Skeletal muscle satellite cell (primary cell): ENCODE results near the gene DTX2.
A peak's percentile ranks its signal among the peaks of the same experiment; 100 is the strongest.
"Not testable (repeated sequence)": the region's sequence is repeated elsewhere in the genome, so short reads cannot be mapped to it uniquely, and the experiment has no call there.

ENCODE experiments used
- H3K27me3 ChIP-seq: 2 replicates; pipeline ENCODE4 v1.7.0; 2013; ENCODE audit warnings: low read length; ENCODE audit not compliant: control insufficient read depth, insufficient read depth
- H3K36me3 ChIP-seq: 2 replicates; pipeline ENCODE4 v1.7.0; 2013; ENCODE audit warnings: mild to moderate bottlenecking, control low read depth, low read length; ENCODE audit not compliant: insufficient read depth
- H3K4me1 ChIP-seq: 2 replicates; pipeline ENCODE4 v1.7.0; 2013; ENCODE audit warnings: low read length; ENCODE audit not compliant: control insufficient read depth, insufficient read depth
- H3K4me2 ChIP-seq: 2 replicates; pipeline ENCODE4 v1.7.0; 2013; ENCODE audit warnings: mild to moderate bottlenecking, low read length
- H3K4me3 ChIP-seq: 2 replicates; pipeline ENCODE4 v1.7.0; 2013; ENCODE audit warnings: low read length
- H3K9ac ChIP-seq: 2 replicates; pipeline ENCODE4 v1.7.0; 2013; ENCODE audit warnings: mild to moderate bottlenecking, low read depth, low read length, moderate library complexity
- H3K9me3 ChIP-seq: replicated peaks from 2 replicates; pipeline ENCODE4 v1.7.0; 2013; ENCODE audit warnings: mild to moderate bottlenecking, control low read depth, low read length

The DTX2 gene

DNA sequence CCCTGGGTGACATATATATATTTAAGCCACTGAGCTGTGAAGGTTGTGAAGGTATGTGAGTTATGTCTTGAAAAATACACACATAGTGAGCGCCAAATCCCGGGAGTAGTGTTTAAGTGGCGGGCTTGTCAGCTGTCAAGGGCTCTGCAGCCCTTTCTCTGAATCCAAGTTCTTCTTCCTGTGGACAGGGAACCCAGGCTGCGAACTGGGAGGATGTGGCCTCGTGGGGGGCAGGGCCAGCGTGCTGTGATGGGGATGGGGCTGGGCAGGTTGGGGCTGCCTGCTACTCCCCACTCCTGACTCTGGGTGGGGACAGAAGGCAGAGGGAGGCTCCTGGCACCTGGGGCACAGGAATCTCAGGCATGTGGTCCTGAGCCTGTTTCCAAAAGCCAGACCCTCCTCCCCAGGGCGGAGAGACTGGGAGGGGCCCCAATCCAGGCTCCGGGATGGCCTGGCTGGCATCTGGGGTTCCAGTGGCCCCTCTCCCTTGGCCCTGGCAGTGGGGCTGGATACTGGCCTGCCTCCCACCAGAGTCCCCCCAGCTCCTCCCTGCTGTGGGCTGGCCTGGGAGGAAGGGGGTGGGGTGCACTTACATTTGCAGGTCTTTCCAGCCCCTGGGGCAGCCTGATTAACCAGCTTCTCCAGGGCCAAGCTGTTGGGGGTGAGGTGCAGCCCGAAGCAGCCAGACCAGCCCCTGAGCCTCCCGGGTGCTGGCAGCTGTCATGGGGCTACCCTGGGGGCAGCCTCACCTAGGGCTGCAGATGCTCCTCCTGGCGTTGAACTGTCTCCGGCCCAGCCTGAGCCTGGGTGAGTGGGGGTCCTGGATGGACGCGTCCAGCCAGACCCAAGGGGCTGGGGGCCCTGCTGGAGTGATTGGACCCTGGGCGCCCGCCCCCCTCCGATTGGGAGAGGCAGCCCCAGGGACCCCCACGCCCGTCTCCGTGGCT, 48.7 kb downstream of the DTX2 start, which contains the start of gene UPK3B:
Gene UPK3B, plus strand, starts transcription at position 622 of the 947 bp plus-strand sequence. Its CDS starts 101 bp downstream, at position 723.
- Histone ChIP-seq H3K9ac (no peak within 1 kb of the TSS), H3K27me3 (no peaks in the 10 kb centered on the region)

DNA sequence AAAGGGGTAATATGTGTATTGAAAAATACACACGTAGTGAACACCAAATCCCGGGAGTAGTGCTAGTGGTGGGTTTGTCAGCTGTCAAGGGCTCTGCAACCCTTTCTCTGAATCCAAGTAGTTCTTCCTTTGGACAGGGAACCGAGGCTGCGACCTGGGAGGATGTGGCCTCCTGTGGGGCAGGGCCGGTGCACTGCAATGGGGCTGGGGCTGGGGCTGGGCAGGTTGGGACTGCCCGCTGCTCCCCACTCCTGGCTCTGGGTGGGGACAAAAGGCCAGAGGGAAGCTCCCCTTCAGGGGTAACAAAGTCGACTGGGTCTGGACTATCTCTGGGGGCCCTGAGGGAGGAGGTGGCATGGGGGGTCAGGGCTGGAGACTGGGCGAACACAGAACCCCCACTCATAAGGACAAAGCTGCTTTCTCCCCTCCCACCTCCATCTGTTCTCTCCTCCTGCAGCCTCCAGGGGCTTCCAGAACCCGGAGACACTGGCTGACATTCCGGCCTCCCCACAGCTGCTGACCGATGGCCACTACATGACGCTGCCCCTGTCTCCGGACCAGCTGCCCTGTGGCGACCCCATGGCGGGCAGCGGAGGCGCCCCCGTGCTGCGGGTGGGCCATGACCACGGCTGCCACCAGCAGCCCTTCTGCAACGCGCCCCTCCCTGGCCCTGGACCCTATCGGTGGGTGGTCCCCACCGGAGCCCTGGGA, 49.8 kb downstream of the DTX2 start:
- not testable (repeated sequence) for H3K4me3 ChIP-seq, H3K9ac ChIP-seq, H3K9me3 ChIP-seq, H3K4me2 ChIP-seq, H3K36me3 ChIP-seq, H3K4me1 ChIP-seq, H3K27me3 ChIP-seq

More for the DNA sequence above, 48.7 kb downstream of the DTX2 start, which contains the start of gene UPK3B:
- Histone ChIP-seq H3K36me3 (peaks cover 12% of the 10 kb centered on the region), H3K9me3 (no peaks in the 10 kb centered on the region), H3K4me3 (no peak within 1 kb of the TSS), H3K4me2 (no peak within 1 kb of the TSS), H3K4me1 (peaks cover 4% of the 10 kb centered on the region)

DNA sequence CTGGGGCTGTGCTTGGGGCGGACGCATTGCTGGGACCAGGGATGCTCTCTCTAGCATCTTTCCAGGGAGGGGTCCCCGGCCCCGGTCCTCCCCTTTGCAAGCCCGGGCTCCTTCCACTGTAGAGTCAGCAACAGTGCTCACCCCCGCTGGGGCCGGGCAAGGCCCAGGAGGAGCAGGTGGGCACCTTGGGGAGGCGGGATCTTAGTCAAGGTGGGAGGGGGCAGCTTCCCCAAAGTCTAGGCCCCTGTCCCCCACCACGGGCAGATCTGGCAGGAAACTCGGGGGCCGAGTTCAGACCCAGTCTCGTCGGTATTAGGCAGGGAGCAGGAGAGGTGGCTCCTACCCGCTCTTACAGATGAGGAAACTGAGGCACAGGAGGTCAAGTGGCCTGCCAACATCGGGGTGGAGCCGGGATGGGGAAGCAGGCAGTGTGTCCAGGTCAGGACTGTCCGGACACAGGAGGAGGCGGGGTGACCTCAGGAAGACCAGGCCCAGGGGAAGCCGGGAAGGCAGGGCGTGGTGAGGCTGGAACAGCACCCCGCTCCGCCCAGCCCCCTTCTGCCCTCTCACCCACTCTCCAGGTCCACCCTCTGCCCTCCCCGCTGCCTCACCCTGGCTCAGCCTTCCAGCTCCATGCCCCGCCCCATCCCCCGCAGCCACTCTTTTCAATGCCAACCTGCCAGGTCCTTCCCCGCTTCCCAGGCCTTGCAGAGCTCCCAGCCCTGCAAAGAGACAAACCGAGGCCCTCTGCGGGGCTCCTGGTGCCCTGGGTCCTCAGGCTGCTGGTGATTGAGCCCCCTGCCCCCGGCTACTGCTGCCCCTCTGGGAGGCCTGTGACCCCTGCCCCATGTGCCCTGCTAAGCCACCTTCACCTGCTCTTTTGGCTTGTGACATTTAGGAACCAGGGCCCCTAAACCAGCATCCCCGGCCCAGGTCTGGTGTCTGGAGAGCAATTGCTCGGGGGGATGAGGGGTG, 50.7 kb downstream of the DTX2 start:
- not testable (repeated sequence) for H3K27me3 ChIP-seq, H3K4me3 ChIP-seq, H3K4me1 ChIP-seq, H3K9ac ChIP-seq, H3K4me2 ChIP-seq, H3K9me3 ChIP-seq, H3K36me3 ChIP-seq

DNA sequence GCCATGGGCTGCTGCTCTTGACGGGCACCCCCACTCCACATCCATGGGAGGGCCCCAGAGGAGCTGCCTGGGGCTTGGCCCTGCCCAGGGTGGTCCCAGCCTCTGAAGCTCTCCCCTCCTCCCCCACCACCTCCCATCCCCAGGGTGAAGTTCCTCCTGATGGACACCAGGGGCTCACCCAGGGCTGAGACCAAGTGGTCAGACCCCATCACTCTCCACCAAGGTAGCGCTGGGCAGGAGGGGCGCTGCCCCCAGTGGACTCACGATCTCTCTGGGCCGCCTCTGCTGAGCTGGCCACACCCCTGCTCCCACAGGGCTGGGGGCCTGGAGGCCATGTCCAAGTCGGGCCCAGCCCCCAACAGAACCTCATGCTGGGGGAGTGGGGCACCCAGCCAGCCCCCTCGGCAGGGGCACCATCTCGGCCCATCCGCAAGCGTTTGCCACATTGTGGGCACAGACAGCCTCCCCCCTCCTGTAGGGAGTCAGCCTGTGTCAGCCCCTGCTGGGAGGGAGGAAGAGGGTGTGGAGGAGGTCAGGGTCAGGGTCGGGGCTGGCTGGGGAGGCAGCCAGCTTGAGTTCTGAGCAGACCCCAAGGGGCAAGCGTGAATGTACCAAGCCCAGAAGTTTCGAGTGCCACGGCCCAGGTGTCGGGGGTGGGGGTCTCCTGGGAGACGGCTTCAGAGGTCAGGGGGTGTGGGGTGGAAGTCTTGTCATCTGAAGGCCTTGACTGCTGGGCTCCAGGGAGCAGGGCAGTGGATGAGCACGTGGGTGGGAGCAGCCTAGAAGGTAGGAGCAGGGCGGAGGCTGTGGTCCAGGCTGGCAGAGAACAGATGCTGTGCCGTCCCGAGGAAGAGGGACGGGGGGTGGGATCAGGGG, 51.7 kb downstream of the DTX2 start:
- Histone ChIP-seq H3K27me3 (no peaks in the 10 kb centered on the region), H3K4me2 (no peak overlapping the region)

DNA sequence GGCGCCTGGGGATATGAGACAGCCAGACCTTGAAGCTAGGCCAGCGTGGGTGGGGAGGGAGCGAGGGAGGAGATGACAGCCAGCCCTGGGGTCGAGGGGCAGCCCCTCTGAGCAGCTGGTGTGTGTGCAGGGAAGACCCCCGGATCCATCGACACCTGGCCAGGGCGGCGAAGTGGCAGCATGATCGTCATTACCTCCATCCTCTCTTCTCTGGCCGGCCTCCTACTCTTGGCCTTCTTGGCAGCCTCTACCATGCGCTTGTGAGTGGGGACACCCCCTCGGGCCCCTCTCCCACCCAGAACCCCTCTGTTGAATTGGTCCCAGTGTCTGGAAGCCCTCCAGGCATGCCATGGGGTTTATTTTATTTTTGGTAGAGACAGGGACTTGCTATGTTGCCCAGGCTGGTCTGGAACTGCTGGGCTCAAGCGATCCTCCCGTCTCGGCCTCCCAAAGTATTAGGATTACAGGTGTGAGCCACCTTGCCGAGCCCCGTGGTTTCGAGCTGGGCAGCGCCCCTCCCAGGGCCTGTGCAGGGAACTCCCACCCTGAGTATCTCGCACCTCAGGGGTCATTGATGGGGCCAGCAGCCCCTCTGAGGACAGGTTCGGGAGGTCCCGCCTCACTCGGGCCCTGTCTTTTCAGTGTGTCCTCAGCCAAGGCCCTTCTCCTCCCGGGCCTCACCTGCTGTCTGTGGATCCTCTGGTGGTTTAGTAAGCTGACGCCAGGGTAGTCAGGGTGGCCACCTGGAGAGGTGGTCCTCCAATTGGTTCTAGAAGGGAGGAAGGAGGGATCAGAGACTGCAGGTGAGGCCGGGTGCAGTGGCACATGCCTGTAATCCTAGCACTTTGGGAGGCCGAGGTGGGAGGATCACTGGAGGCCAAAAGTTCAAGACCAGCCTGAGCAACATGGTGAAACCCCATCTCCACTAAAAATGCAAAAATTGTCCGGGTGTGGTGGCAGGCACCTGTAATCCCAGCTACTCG, 52.6 kb downstream of the DTX2 start:
- Histone ChIP-seq H3K4me1 (peaks cover 4% of the 10 kb centered on the region), H3K9me3 (no peaks in the 10 kb centered on the region), H3K4me2 (no peak overlapping the region), H3K27me3 (no peaks in the 10 kb centered on the region), H3K9ac (no peak overlapping the region), H3K4me3 (no peak overlapping the region), H3K36me3 (no peaks in the 10 kb centered on the region)

More for the DNA sequence above, 51.7 kb downstream of the DTX2 start:
- Histone ChIP-seq H3K9me3 (no peaks in the 10 kb centered on the region), H3K36me3 (no peaks in the 10 kb centered on the region), H3K4me3 (no peak overlapping the region), H3K4me1 (peaks cover 4% of the 10 kb centered on the region), H3K9ac (no peak overlapping the region)

DNA sequence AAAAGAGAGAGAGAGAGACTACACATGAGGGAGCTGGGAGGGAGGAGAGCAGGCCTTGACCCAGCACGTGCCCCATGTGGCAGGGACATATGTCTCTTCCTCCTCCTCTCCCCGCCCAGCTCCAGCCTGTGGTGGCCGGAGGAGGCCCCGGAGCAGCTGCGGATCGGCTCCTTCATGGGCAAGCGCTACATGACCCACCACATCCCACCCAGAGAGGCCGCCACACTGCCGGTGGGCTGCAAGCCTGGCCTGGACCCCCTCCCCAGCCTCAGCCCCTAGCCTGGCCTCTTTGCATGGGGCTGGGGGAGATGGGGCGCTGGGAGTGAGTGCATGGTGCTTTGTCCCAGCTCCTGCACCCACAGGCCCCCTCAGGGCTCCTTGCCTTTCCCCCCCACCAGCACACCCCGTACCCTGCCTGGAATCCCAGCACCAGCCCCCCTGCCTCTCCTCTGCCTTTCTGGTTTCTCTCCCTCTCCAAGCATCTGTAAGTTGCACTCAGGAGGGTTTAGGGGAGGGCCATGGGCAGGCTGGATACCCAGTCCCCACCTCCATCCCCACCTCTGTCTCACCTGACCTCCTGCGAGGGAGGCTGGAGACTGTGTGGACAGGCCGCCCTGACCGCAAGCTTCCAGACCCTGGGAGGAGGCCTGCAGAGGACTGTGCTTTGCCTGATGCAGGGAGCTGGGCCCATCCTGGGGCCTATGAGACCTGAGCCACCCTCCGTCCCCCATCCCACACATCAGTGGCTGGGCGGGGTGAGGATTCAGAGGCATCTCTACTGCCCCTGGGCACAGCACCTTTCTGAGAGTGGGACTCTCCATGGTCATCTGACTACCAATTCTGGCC, 53.6 kb downstream of the DTX2 start:
- Histone ChIP-seq H3K9me3 (no peaks in the 10 kb centered on the region), H3K27me3 (no peaks in the 10 kb centered on the region), H3K9ac (no peak overlapping the region), H3K4me1 (no peaks in the 10 kb centered on the region), H3K36me3 (no peaks in the 10 kb centered on the region), H3K4me2 (no peak overlapping the region), H3K4me3 (no peak overlapping the region)

DNA sequence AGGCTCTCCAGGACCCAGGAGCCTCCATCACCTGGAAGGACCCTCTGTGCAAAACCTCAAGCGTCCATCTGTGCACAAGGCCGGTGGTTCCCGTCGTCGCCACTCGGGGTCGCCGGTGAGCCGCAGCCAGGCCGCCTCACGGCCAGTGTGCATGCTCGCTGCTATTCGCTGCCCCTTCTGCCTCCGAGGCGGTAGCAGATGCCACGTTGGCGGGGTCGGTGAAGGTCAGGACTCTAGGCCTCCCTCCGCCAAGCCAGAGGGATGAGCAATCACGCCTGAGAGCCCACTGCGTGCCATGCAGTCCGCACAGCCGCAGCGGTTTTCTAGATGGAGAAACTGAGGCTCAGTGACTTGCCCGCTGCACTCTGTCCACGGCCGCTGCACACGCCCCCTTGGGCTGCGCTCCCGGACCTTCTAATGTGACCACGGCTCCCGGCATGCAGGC, 54.5 kb downstream of the DTX2 start:
- H3K36me3 ChIP-seq: no peaks in the 10 kb centered on the region
- no peaks in the 10 kb centered on the region for H3K27me3 ChIP-seq
- peak overlapping the region; percentile 61 for H3K4me2 ChIP-seq
- H3K9ac ChIP-seq: no peak overlapping the region
- H3K9me3 ChIP-seq: no peaks in the 10 kb centered on the region
- H3K4me1 ChIP-seq: peaks cover 4% of the 10 kb centered on the region
- H3K4me3 ChIP-seq: peak overlapping the region; percentile 58

DNA sequence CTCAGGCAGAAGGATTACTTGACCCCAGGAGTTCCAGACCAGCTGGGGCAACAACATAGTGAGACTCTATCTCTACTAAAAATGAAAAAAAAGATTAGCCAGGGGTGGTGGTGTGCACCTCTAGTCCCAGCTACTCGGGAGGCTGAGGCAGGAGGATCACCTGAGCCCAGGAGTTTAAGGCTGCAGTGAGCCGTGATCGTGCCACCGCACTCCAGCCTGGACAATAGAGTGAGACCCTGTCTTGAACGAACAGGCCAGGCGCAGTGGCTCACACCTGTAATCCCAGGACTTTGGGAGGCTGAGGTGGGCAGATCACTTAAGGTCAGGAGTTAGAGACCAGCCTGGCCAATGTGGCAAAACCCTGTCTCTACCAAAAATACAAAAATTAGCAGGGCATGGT, 55.4 kb downstream of the DTX2 start:
- H3K36me3 ChIP-seq, H3K4me3 ChIP-seq, H3K27me3 ChIP-seq, H3K4me2 ChIP-seq, H3K9me3 ChIP-seq, H3K4me1 ChIP-seq, H3K9ac ChIP-seq: not testable (repeated sequence)

DNA sequence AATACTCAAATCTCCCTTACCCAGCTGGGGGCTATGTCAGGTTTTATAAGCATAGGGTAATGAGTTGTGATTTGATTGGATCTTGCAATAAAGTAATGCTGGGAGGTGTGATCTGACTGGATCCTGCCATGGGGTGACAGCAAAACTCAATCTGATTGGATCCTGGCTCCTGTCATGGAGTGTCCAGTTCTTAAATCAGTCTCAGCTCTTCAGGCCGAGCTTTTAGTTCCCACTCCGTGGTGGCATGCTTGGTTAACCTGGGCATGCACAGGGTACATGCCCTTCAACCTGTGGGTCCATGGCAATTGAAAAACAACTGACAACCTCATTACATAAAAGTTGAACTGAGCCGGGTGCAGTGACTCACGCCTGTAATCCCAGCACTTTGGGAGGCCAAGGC, 64.7 kb downstream of the DTX2 start:
- not testable (repeated sequence) for H3K36me3 ChIP-seq, H3K4me2 ChIP-seq, H3K4me3 ChIP-seq, H3K9ac ChIP-seq, H3K27me3 ChIP-seq, H3K9me3 ChIP-seq, H3K4me1 ChIP-seq
